Islet of Langerhans (tissue), 1 donor: Measurements from ENCODE around the gene PAX5.

Experiments used
- FAIRE-seq: peaks from one replicate; lab custom pipeline; 2011; peaks lifted over from hg19 to GRCh38; lab: Jason Lieb, UNC

The PAX5 gene

DNA sequence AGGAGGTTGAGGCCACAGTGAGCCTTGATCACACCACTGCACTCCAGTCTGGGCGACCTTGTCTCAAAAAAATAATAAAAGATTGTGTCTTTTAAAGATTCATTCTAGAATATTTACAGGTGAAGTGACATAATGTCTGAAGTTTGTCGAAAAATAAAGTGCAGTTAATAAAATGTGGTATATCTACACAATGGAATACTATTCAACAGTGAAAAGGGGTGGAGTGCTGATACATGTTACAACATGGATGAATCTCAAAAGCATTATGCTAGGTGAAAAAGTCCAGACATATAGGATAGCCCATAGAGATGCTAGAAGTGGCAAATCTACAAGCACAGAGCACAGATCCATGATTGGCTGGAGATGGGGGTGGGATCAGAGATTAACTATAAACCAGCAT, 101.9 kb downstream of the PAX5 start:
- no peak for FAIRE-seq

DNA sequence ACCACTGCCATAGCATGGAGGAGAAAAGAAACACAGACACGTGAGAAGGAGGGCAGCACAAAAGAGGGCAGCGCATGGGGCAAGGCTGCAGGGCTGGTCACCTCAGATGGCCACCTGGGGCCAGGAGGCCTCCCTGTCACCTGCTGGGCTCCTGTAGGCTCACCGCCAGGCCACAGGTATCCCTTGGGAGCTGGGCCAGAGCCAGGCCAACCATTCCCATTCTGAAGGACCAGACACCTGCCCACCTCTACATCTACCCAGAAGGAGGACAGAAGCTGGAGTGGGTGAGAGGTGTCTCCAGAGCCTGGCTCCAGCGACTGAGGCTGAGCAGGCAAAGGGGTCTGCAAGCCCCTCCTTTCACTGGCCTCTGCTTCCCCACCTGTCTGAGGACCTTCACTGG, 103.1 kb downstream of the PAX5 start:
- FAIRE-seq: no peak

DNA sequence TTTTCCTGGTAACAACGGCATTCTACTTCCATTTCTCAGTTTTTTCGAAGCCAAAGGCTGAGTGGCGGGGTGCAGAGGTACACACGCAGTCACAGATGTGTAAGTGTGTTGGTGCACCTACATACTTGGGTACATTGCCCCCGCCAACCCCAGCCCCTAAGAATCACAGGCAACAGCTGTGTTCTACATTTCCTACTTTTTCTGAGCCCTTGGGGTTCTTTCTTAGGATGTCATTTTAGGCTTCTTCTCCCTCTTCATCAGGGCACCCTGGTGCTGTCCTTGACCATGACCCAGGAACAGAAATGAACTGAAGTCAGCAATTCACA, 104.8 kb downstream of the PAX5 start:
- FAIRE-seq: no peak

GRCh38 chr9:36928670-36929349, 105.3 kb downstream of the PAX5 start:
- no peak for FAIRE-seq

GRCh38 chr9:36928210-36928609, 105.9 kb downstream of the PAX5 start:
- FAIRE-seq: no peak

DNA sequence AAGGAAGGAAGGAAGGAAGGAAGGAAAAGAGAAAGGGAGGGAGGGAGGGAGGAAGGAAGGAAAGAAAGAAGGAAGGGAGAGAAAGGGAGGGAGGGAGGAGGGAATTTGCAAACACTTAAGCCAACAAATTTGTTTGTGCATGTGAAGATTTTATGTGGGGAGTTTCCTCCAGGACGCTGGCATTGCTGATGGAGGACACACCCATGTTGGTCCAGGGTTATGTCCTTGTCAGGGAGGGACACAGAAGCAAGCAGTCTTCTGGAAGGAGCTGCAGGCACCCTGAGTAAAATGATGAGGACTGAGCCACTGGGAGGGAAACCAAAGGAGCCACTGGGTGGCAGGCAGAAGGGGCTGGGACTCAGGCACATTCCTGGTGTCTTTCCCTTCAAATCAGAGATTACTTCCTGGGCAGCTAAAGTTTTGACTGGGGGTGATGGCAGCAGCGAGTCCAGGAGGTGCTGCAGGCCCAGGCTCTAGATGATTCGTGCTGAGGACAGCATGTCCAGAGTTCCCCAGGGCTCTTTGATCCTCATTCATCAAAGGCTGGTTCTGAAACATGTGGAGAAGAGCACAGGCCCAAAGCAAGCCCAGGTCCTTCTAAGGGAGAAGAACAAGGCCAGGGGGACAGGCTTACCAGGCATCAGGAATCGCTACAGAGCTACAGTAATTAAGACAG, 109.2 kb downstream of the PAX5 start:
- FAIRE-seq: no peak

DNA sequence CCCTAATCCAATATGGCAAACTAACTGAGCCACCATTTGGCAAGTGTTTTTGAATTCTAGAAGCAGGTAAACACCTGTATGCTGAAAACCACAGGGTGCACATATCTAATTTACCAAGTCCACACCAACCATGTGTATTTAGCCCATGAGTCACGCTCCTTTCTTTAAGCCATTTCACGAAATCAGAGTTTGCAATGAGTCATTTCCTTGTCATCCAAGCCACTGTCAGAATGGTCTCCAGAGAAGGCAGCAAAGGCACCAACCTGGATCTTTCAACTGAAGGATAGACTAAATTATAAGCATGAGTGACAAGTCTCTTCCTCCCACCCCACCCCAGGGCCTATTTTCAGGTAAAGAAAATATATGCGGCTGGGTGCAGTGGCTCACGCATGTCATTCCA, 110.0 kb downstream of the PAX5 start:
- no peak for FAIRE-seq

- no peak for FAIRE-seq
Observed at GRCh38 chr9:36923025-36923625, 110.9 kb downstream of the PAX5 start.

DNA sequence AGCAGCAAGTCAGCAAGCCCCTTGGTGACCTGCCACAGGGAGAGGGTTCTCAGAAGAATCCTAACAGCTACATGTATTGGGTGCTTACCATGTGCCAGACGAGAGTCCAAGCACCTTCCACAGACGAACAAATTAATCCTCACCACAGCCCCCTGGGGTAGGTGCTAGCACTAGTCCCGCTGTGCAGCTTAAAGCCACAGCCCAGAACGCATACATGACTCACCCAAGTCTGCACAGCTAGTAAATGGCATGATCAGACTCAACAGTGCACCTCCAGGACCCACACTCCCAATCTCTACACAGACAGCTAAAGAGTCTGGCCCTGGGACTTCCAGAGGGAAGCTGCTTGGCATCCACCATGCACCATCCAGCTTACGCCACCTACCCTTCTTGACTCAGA, 111.5 kb downstream of the PAX5 start:
- no peak for FAIRE-seq

DNA sequence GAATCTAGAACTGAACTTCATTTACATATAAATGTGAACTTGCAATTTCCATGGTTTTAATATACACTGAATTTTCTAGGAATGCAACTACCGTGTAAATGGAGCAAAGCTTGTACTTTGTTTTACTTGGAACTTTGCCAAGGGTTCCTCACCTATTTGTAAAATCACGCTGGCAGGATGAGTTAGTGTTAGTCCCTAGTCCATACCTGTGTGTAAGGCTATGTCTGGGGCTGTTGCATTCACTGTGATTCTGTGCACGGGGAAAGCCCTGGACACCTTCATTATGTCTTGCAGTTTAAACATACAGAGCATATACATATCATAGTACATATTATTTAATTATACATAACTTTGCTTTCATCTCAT, 119.9 kb downstream of the PAX5 start:
- FAIRE-seq: no peak

- FAIRE-seq: no peak
Observed at GRCh38 chr9:36913393-36914211, 120.5 kb downstream of the PAX5 start.

- no peak for FAIRE-seq
Observed at GRCh38 chr9:36912620-36913019, 121.4 kb downstream of the PAX5 start.

DNA sequence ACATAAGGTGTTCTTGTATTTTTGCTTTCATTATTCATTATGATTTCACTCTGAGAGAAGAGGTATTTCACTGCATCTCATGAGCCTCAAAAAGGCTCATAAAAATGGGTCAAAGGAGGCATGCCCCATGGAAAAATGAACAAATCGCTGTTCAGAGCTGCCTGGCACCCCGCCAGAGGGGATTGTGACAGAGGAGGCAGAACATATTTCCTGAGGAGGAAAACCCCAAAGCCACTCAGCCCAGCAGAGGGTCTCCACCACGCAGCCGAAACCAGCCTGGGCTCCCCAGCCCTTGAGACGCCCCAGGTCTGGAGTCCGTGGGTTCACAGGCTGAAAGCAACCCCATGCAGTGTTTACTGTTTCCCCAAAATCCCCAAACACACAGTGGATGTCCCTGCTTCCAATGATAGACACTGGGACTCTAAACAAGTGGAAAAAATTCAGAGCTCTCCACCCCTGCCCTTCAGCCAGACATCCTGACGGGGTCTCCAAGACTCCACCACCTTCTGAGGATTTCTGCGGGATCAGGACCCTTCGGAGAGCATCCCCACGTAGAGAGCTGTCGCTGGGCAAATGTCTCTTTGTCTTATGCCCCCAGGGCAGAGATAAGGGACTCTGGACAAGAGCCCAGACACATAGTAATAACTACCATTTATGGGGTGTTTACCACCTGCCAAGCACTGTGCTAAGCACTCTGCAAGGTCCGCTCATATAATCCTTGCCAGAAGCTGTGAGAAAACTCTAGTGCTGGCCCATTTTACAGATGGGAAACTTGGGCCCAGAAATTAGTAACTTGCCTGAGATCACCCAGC, 122.3 kb downstream of the PAX5 start:
- no peak for FAIRE-seq

- no peak for FAIRE-seq
Observed at GRCh38 chr9:36911037-36911436, 123.0 kb downstream of the PAX5 start.

DNA sequence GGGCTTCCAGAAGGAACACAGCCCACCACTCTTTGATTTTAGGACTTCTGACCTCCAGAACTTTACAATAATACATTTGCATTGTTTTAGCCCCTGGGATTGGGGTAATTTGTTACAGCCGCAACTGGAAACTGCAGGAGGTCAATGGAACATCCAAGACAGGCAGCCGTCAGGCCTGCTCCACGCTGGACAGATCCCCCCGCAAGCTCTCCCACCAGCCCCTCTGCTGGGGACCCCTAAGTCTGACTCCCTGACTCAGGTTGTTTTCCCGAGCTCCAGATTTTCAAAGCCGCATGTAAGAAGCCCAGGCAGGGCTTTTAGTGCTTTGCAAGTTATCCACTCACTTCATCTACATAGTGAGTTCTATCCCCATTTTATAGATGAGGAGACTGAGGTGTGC, 127.6 kb downstream of the PAX5 start:
- no peak for FAIRE-seq

- FAIRE-seq: no peak
Observed at GRCh38 chr9:36905101-36906066, 128.7 kb downstream of the PAX5 start.

- no peak for FAIRE-seq
Observed at GRCh38 chr9:36903541-36904435, 130.3 kb downstream of the PAX5 start.

DNA sequence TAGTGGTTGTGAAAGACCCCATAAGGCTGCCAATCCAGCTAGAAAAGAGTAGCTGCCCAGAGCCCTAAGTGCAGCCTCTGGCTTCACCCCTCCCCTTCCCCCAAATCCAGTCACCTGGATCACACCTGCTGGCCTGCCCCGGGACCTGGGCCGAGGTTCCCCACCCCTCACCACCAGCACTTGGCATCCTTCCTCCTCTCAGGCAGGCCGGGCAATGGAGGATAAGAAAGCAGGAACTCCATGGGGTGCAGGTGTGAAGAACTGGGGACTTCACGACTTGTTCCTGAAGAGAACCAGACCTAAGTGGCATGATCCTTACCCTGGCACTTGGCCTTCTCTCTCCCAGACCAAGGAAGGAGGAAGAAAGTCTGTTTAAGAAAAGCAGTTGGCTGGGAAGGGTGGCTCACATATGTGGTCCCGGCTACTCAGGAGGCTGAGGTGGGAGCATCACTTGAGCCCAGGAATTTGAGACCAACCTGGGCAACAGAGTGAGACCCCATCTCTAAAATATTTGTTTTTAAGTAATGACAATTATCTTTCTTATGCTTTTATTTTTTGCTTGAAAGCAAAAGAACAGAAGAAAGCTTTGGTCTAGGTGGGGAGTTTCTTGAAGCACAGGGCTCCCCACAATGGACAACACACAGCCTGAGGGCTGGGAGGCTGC, 131.1 kb downstream of the PAX5 start:
- no peak for FAIRE-seq

- no peak for FAIRE-seq
Observed at GRCh38 chr9:36902080-36902716, 131.9 kb downstream of the PAX5 start.
